Measurements from ENCODE around the gene MICU2.

GRCh38 chr13:21568854-21569253 lies 35.1 kb downstream of the MICU2 start:
- TF ChIP-seq CTCF (IDR thresholded peaks at IDR 0.05) = no peak
- TF ChIP-seq POLR2AphosphoS5 (IDR thresholded peaks at IDR 0.05) = no peak
- no peak for TF ChIP-seq POLR2A (IDR thresholded peaks at IDR 0.05)

Measured in suprapubic skin (tissue), 4 donors.